ENCODE data around the gene ACBD3. TPM values are rescaled to one million over a fixed set of nuclear protein-coding genes. Genes with fewer than 3 reads are reported as not detected.

ACBD3 gene
- 10 to 100 TPM; 39.7 to 51.9 TPM for total RNA-seq
- 10 to 100 TPM; 13.5 to 21.2 TPM for polyA plus RNA-seq
- long read RNA-seq, donor 1, transcript ACBD3-201 (8 exons, 3,573 nt): major isoform, 6 of 20 reads
- long read RNA-seq, donor 1, partial matches to known transcripts: 14 of 20 reads
- long read RNA-seq, donor 1, other reads (novel, unspliced or antisense): 0 of 20 reads
- long read RNA-seq, donor 2, partial matches to known transcripts: 7 of 7 reads
- long read RNA-seq, donor 2, other reads (novel, unspliced or antisense): 0 of 7 reads
- long read RNA-seq, donor 3, partial matches to known transcripts: 9 of 10 reads
- long read RNA-seq, donor 3, other reads (novel, unspliced or antisense): 0 of 10 reads
- long read RNA-seq, donor 4, partial matches to known transcripts: 12 of 13 reads
- long read RNA-seq, donor 4, other reads (novel, unspliced or antisense): 0 of 13 reads
- long read RNA-seq, donor 5, partial matches to known transcripts: 33 of 37 reads
- long read RNA-seq, donor 5, other reads (novel, unspliced or antisense): 0 of 37 reads

GRCh38 chr1:226186124-226187018 lies at the start of gene ACBD3:
Gene ACBD3 (minus strand): TSS chr1:226186741. CDS start chr1:226186675, 66 bp downstream.
- Histone ChIP-seq H3K36me3 (ENCODE audit: control insufficient read depth in 4 of 4, insufficient read depth in 4 of 4, low read length in 4 of 4) (peaks cover 0 to 4% (median 2%) of the 10 kb centered on the region in 4 donors), H3K9me3 (ENCODE audit: control insufficient read depth in 4 of 4, insufficient read depth in 3 of 4, low read length in 3 of 4) (no peaks in the 10 kb centered on the region), H3K27ac (ENCODE audit: low read depth in 1 of 2, low read length in 1 of 2) (peak within 1 kb of the TSS; percentile 92 to 97), H3K9ac (ENCODE audit: insufficient read depth in 1 of 2, low read length in 2 of 2) (peak within 1 kb of the TSS; percentile 72 to 88), H3K4me3 (peak within 1 kb of the TSS; percentile 92), H3K27me3 (ENCODE audit: control insufficient read depth in 3 of 3, insufficient read depth in 3 of 3, low read length in 2 of 3) (no peaks in the 10 kb centered on the region), H3K4me1 (ENCODE audit: control insufficient read depth in 5 of 5, insufficient read depth in 5 of 5, low read length in 5 of 5) (peaks cover 5 to 14% (median 9%) of the 10 kb centered on the region in 5 donors)
- DNase-seq (peak; percentile 93 to 97 (median 94)), ATAC-seq (ENCODE audit: insufficient read depth, low FRiP score) (peak; percentile 92)
- TF ChIP-seq, protein P1, sequence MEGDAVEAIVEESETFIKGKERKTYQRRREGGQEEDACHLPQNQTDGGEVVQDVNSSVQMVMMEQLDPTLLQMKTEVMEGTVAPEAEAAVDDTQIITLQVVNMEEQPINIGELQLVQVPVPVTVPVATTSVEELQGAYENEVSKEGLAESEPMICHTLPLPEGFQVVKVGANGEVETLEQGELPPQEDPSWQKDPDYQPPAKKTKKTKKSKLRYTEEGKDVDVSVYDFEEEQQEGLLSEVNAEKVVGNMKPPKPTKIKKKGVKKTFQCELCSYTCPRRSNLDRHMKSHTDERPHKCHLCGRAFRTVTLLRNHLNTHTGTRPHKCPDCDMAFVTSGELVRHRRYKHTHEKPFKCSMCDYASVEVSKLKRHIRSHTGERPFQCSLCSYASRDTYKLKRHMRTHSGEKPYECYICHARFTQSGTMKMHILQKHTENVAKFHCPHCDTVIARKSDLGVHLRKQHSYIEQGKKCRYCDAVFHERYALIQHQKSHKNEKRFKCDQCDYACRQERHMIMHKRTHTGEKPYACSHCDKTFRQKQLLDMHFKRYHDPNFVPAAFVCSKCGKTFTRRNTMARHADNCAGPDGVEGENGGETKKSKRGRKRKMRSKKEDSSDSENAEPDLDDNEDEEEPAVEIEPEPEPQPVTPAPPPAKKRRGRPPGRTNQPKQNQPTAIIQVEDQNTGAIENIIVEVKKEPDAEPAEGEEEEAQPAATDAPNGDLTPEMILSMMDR (IDR thresholded peaks at IDR 0.05; ENCODE audit: control extremely low read depth, extremely low read depth): no peak
- WGBS, 2 donors: 0 to 1% methylated on average over 34 to 75 of the region's 75 CpGs

- WGBS, 2 donors: 78 to 85% methylated on average over 3 of the region's 3 CpGs
These were observed 47.3 kb upstream of the ACBD3 start for GRCh38 chr1:226233806-226234205.

DNA sequence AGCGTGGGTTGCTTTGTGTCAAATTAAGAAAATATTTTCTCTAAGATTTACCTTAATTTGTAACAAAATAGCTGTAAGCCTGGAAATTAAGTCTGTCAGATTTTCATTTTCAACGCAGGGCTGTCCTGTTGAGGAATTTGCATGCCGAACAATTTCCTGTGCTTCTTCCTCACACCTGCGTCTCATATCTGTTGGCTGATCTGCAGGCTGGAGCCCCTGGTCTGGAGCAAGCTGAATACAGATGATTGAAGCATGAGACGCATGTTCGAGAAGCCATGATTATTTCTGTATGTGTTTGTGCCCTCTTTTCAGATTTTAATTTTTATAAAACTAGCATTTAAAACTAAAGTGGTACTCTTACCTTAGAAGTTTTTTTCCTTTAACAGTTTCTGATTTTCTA lies 46.8 kb upstream of the ACBD3 start:
- ATAC-seq (ENCODE audit: insufficient read depth, low FRiP score) (no peak), DNase-seq (no peak)
- Histone ChIP-seq H3K36me3 (ENCODE audit: control insufficient read depth in 4 of 4, insufficient read depth in 4 of 4, low read length in 4 of 4) (peaks cover 3 to 17% (median 5%) of the 10 kb centered on the region in 4 donors), H3K27me3 (ENCODE audit: control insufficient read depth in 3 of 3, insufficient read depth in 3 of 3, low read length in 2 of 3) (no peaks in the 10 kb centered on the region), H3K9ac (ENCODE audit: insufficient read depth in 1 of 2, low read length in 2 of 2) (no peak overlapping the region), H3K9me3 (ENCODE audit: control insufficient read depth in 4 of 4, insufficient read depth in 3 of 4, low read length in 3 of 4) (no peaks in the 10 kb centered on the region), H3K4me3 (no peak overlapping the region), H3K27ac (ENCODE audit: low read depth in 1 of 2, low read length in 1 of 2) (no peak overlapping the region), H3K4me1 (ENCODE audit: control insufficient read depth in 5 of 5, insufficient read depth in 5 of 5, low read length in 5 of 5) (no peaks in the 10 kb centered on the region)
- TF ChIP-seq, protein P1 (IDR thresholded peaks at IDR 0.05; ENCODE audit: control extremely low read depth, extremely low read depth): no peak
- WGBS, 2 donors: 83 to 92% methylated on average over 6 of the region's 6 CpGs

More at GRCh38 chr1:226233806-226234205, 47.3 kb upstream of the ACBD3 start:
- DNase-seq (no peak), ATAC-seq (ENCODE audit: insufficient read depth, low FRiP score) (no peak)
- peaks cover 5 to 18% (median 5%) of the 10 kb centered on the region in 4 donors for H3K36me3 ChIP-seq (ENCODE audit: control insufficient read depth in 4 of 4, insufficient read depth in 4 of 4, low read length in 4 of 4)
- no peaks in the 10 kb centered on the region for H3K27me3 ChIP-seq (ENCODE audit: control insufficient read depth in 3 of 3, insufficient read depth in 3 of 3, low read length in 2 of 3)
- no peak overlapping the region for H3K27ac ChIP-seq (ENCODE audit: low read depth in 1 of 2, low read length in 1 of 2)
- no peak overlapping the region for H3K9ac ChIP-seq (ENCODE audit: insufficient read depth in 1 of 2, low read length in 2 of 2)
- H3K4me3 ChIP-seq: no peak overlapping the region
- H3K4me1 ChIP-seq (ENCODE audit: control insufficient read depth in 5 of 5, insufficient read depth in 5 of 5, low read length in 5 of 5): no peaks in the 10 kb centered on the region
- H3K9me3 ChIP-seq (ENCODE audit: control insufficient read depth in 4 of 4, insufficient read depth in 3 of 4, low read length in 3 of 4): no peaks in the 10 kb centered on the region
- TF ChIP-seq, protein P1 (IDR thresholded peaks at IDR 0.05; ENCODE audit: control extremely low read depth, extremely low read depth): no peak

All from lung (tissue), 16 donors.